Spleen (tissue), 7 donors: ENCODE data around the gene AAGAB.

Experiments used
- POLR2A ChIP-seq, 3 donors: fragments of 450-650 bp; IDR thresholded peaks; one replicate each; pipeline ENCODE4 v1.5.1; 2017; ENCODE audit warnings: antibody characterized with exemption in 3 of 3, mild to moderate bottlenecking in 1 of 3
- TF ChIP-seq, protein P1 (sequence below), 11 experiments: fragments of 200-600 bp in 7 of 11; fragments of 450-650 bp in 4 of 11; sonication (generic) in 4 of 11; IDR thresholded peaks in 8 of 11; conservative IDR thresholded peaks in 3 of 11; 1 replicate in 7 of 11; 2 replicates in 4 of 11; pipeline versions ENCODE4 v1.4.0 to v1.8.0; 2016 to 2021; ENCODE audit warnings: antibody characterized with exemption in 11 of 11, inconsistent platforms in 4 of 11, mild to moderate bottlenecking in 1 of 11
- donor health status: DM: no; HTN: no; CAD: no; lungs with moderate emphysema.
- donor health status: DM: no; HTN: no; CAD: no.
- donor health status: DM: no; HTN: no; CAD: no.

DNA sequence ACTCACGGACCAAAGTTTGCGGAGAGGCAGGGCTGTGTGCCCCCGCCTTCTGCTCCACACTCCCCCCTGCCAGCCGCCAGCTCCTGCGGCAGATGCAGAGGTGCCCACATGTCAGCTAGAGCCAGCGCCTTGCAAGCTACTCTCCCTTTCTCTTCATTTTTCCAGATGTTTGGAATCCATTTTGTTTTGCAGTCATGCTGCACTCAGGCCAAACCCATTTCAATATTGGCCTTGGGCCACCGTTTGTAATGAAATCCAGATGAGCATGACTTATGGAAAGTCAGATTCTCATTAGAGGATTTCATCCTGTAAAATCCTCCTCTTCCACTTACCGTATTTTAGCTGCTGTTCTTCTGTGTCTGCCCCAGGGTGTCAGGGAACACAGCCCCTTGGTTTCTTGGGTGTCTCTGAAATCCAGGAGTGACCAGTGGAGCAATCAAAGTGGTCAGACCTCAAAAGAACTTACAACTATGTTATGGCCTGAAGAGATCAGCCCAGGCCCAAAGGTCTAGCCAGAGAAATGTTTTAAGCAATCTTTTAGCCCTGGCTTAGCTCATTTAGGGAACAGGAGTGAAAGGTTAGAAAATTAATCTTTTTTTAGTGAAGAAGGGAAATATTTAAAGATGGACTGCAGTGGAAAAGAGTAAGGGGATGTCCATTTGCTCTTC lies 65.8 kb downstream of the AAGAB start:
- TF ChIP-seq, protein P1, sequence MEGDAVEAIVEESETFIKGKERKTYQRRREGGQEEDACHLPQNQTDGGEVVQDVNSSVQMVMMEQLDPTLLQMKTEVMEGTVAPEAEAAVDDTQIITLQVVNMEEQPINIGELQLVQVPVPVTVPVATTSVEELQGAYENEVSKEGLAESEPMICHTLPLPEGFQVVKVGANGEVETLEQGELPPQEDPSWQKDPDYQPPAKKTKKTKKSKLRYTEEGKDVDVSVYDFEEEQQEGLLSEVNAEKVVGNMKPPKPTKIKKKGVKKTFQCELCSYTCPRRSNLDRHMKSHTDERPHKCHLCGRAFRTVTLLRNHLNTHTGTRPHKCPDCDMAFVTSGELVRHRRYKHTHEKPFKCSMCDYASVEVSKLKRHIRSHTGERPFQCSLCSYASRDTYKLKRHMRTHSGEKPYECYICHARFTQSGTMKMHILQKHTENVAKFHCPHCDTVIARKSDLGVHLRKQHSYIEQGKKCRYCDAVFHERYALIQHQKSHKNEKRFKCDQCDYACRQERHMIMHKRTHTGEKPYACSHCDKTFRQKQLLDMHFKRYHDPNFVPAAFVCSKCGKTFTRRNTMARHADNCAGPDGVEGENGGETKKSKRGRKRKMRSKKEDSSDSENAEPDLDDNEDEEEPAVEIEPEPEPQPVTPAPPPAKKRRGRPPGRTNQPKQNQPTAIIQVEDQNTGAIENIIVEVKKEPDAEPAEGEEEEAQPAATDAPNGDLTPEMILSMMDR (IDR thresholded peaks at IDR 0.05 in 8 of 11, conservative IDR thresholded peaks at IDR 0.05 in 3 of 11), result no peak
- TF ChIP-seq POLR2A (IDR thresholded peaks at IDR 0.05), result no peak
